Mucosa of rectum (tissue), 2 donors: ENCODE data around the gene KPNA6.
"Not testable (repeated sequence)": the region's sequence is repeated elsewhere in the genome, so short reads cannot be mapped to it uniquely, and the experiment has no call there.

Experiments
- H3K27ac ChIP-seq, 2 donors: one replicate each; pipeline ENCODE4 v1.7.0; 2013; ENCODE audit warnings: inconsistent platforms in 2 of 2, low read depth in 2 of 2, low read length in 2 of 2
- H3K27me3 ChIP-seq, 2 donors: one replicate each; pipeline ENCODE4 v1.7.0; 2013; ENCODE audit warnings: low read length in 2 of 2; ENCODE audit not compliant: control insufficient read depth in 2 of 2, insufficient read depth in 2 of 2
- H3K36me3 ChIP-seq, 2 donors: one replicate each; pipeline ENCODE4 v1.7.0; 2013; ENCODE audit warnings: low read length in 2 of 2; ENCODE audit not compliant: control insufficient read depth in 2 of 2, insufficient read depth in 2 of 2
- H3K4me1 ChIP-seq, 2 donors: one replicate each; pipeline ENCODE4 v1.7.0; 2013; ENCODE audit warnings: low read length in 2 of 2, mild to moderate bottlenecking in 1 of 2; ENCODE audit not compliant: control insufficient read depth in 2 of 2, insufficient read depth in 2 of 2
- H3K4me3 ChIP-seq, 2 donors: one replicate each; pipeline ENCODE4 v1.7.0; 2013; ENCODE audit warnings: low read length in 2 of 2
- H3K9ac ChIP-seq, 2 donors: one replicate each; pipeline ENCODE4 v1.7.0; 2013; ENCODE audit warnings: low read length in 2 of 2, low read depth in 1 of 2, mild to moderate bottlenecking in 1 of 2
- H3K9me3 ChIP-seq, 2 donors: one replicate each; pipeline ENCODE4 v1.7.0; 2013; ENCODE audit warnings: low read length in 2 of 2; ENCODE audit not compliant: control insufficient read depth in 2 of 2
- donor health status: healthy.
- donor health status: Normal muscosa, but diverticular disease.

Gene KPNA6

GRCh38 chr1:32073299-32074229 lies 34.3 kb upstream of the KPNA6 start:
- Histone ChIP-seq H3K4me3 (peak overlapping the region; percentile 87 to 93), H3K27me3 (peaks cover 0 to 2% of the 10 kb centered on the region in 2 donors), H3K36me3 (peaks cover 16 to 25% of the 10 kb centered on the region in 2 donors), H3K9ac (peak overlapping the region; percentile 64 to 77), H3K9me3 (no peaks in the 10 kb centered on the region), H3K4me1 (peaks cover 10 to 11% of the 10 kb centered on the region in 2 donors), H3K27ac (peak overlapping the region; percentile 96 to 97)

DNA sequence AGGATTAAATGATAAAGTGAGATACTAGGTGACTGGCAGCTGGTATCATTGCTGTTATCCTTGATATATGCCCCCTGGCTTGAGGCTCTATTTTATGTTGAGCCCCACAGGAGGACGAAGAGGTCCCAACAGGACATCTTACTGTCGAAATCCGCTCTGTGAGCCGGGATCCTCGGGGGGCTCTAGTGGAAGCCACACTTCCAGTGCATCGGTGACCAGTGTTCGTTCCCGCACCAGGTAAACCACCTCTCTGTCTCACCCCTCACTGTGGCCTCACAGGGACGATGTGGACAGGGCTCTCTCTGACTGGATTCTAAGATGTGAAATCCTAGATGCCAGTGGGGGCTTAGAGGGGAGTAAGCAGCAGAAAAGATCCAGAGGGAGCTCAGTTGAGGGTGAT lies 33.0 kb upstream of the KPNA6 start:
- Histone ChIP-seq H3K27me3 (no peaks in the 10 kb centered on the region), H3K9me3 (no peaks in the 10 kb centered on the region), H3K27ac (no peak overlapping the region), H3K9ac (no peak overlapping the region), H3K4me3 (no peak overlapping the region), H3K4me1 (peaks cover 10 to 11% of the 10 kb centered on the region in 2 donors), H3K36me3 (peaks cover 16 to 28% of the 10 kb centered on the region in 2 donors)

- Histone ChIP-seq H3K9ac (no peak overlapping the region), H3K36me3 (peaks cover 16 to 30% of the 10 kb centered on the region in 2 donors), H3K4me1 (peaks cover 4% of the 10 kb centered on the region in 2 donors), H3K9me3 (no peaks in the 10 kb centered on the region), H3K4me3 (no peak overlapping the region), H3K27me3 (no peaks in the 10 kb centered on the region), H3K27ac (no peak overlapping the region)
Measured at GRCh38 chr1:32077451-32077850, 30.4 kb upstream of the KPNA6 start.

GRCh38 chr1:32082022-32082421 lies 25.8 kb upstream of the KPNA6 start:
- Histone ChIP-seq H3K27me3 (no peaks in the 10 kb centered on the region), H3K9me3 (no peaks in the 10 kb centered on the region), H3K4me3 (no peak overlapping the region), H3K27ac (no peak overlapping the region), H3K36me3 (peaks cover 16 to 23% of the 10 kb centered on the region in 2 donors), H3K9ac (no peak overlapping the region), H3K4me1 (no peaks in the 10 kb centered on the region)

GRCh38 chr1:32086381-32086780 lies 21.5 kb upstream of the KPNA6 start:
- peaks cover 11 to 13% of the 10 kb centered on the region in 2 donors for H3K36me3 ChIP-seq

DNA sequence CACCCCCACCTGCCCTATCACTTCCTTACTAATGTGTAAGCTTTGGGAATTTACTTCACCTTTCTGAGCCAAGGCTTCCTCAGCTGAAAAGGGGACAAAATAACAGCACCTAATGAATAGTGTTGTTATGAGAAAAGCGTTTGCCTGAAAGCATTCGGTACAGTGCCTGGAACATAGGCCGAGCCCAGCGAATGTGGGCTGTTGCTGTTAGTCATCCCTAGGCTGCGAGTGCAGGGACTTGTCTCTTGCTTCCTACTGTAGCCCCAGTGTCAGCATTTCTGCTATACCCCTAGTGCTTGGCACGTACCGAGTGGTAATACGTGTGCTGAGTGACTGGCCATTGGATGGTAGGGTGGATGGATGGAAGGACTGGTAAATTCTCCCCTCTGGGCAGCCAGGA lies 16.7 kb upstream of the KPNA6 start:
- Histone ChIP-seq H3K4me3 (no peak overlapping the region), H3K36me3 (peaks cover 33 to 34% of the 10 kb centered on the region in 2 donors), H3K9ac (no peak overlapping the region), H3K27me3 (no peaks in the 10 kb centered on the region), H3K9me3 (no peaks in the 10 kb centered on the region), H3K4me1 (no peaks in the 10 kb centered on the region), H3K27ac (no peak overlapping the region)

More at GRCh38 chr1:32086381-32086780, 21.5 kb upstream of the KPNA6 start:
- not testable (repeated sequence) for H3K9me3 ChIP-seq, H3K4me1 ChIP-seq, H3K4me3 ChIP-seq, H3K27ac ChIP-seq, H3K27me3 ChIP-seq, H3K9ac ChIP-seq

DNA sequence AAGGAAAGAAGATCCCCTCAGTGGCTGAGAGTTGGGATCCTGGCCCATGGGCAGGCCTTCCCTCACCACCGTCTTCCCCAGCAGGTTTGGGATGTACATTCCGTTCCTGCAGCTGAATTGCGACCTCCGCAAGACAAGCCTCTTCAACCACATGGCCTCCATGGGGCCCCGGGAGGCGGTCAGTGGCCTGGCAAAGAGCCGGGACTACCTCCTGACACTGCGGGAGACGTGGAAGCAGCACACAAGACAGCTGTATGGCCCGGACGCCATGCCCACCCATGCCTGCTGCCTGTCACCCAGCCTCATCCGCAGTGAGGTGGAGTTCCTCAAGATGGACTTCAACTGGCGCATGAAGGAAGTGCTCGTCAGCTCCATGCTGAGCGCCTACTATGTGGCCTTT lies 16.3 kb upstream of the KPNA6 start:
- H3K4me3 ChIP-seq = no peak overlapping the region
- no peak overlapping the region for H3K9ac ChIP-seq
- H3K27ac ChIP-seq = no peak overlapping the region
- peaks cover 33 to 34% of the 10 kb centered on the region in 2 donors for H3K36me3 ChIP-seq
- H3K9me3 ChIP-seq = no peaks in the 10 kb centered on the region
- no peaks in the 10 kb centered on the region for H3K4me1 ChIP-seq
- no peaks in the 10 kb centered on the region for H3K27me3 ChIP-seq

GRCh38 chr1:32094746-32095521 lies 12.9 kb upstream of the KPNA6 start:
- H3K9ac ChIP-seq = no peak overlapping the region
- peak overlapping the region; percentile 50 to 68 for H3K27ac ChIP-seq
- H3K27me3 ChIP-seq = no peaks in the 10 kb centered on the region
- no peak overlapping the region for H3K4me3 ChIP-seq
- peaks cover 33 to 34% of the 10 kb centered on the region in 2 donors for H3K36me3 ChIP-seq
- H3K9me3 ChIP-seq = no peaks in the 10 kb centered on the region
- H3K4me1 ChIP-seq = no peaks in the 10 kb centered on the region

DNA sequence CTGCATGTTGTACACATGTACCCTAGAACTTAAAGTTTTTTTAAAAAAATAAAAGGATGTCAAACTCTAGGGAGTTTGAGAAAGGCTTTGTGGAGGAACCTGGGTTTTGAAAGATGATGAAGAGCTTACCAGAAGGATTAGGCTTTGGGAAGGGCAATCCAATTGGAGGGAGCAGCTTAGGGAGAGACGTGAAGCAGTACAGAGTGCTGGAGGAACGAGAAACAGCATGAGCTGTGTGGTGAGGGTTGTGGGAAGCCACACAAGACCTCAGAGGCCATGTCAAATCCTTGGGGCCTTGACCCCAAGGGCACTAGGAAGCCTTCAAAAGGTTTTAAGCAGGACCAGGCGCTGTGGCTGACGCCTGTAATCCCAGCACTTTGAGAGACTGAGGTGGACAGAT lies 8.4 kb upstream of the KPNA6 start:
- no peaks in the 10 kb centered on the region for H3K27me3 ChIP-seq
- peaks cover 24 to 32% of the 10 kb centered on the region in 2 donors for H3K36me3 ChIP-seq
- H3K4me3 ChIP-seq = no peak overlapping the region
- no peaks in the 10 kb centered on the region for H3K4me1 ChIP-seq
- H3K9ac ChIP-seq = no peak overlapping the region
- H3K27ac ChIP-seq = no peak overlapping the region
- no peaks in the 10 kb centered on the region for H3K9me3 ChIP-seq

GRCh38 chr1:32100359-32100758 lies 7.5 kb upstream of the KPNA6 start:
- Histone ChIP-seq H3K27me3 (no peaks in the 10 kb centered on the region), H3K4me1 (no peaks in the 10 kb centered on the region), H3K36me3 (peaks cover 18 to 23% of the 10 kb centered on the region in 2 donors), H3K27ac (no peak overlapping the region), H3K4me3 (no peak overlapping the region), H3K9me3 (no peaks in the 10 kb centered on the region), H3K9ac (no peak overlapping the region)
